Testis (tissue), 2 donors: Measurements from ENCODE around the gene ZP4.

Source experiments
- CTCF ChIP-seq, 3 experiments: fragments of 450-650 bp in 2 of 3; fragments of 200-600 bp in 1 of 3; sonication (generic) in 1 of 3; IDR thresholded peaks; one replicate each; pipeline ENCODE4 v1.5.1; 2016 to 2019; ENCODE audit warnings: antibody characterized with exemption in 3 of 3, mild to moderate bottlenecking in 2 of 3, moderate library complexity in 1 of 3
- POLR2A ChIP-seq: fragments of 450-650 bp; IDR thresholded peaks from one replicate; pipeline ENCODE4 v1.6.1; 2017; ENCODE audit warnings: antibody characterized with exemption, mild to moderate bottlenecking, moderate library complexity

DNA sequence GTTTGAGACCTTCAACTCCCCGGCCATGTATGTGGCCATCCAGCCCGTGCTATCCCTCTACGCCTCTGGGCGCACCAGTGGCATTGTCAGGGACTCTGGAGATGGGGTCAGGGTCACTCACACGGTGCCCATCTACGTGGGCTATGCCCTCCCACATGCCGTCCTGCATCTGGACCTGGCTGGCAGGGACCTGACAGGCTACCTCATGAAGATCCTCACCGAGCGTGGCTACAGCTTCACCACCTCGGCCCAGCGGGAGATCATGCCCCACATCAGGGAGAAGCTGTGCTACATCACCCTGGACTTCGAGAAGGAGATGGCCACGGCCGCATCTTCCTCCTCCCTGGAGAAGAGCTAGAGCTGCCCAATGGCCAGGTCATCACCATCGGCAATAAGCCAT, 36.5 kb upstream of the ZP4 start:
- TF ChIP-seq CTCF (IDR thresholded peaks at IDR 0.05) (no peak), POLR2A (no peak)
